ENCODE data around the gene TXNRD1.
"Not testable (repeated sequence)": the region's sequence is repeated elsewhere in the genome, so short reads cannot be mapped to it uniquely, and the experiment has no call there.

The TXNRD1 gene

GRCh38 chr12:104306943-104307654 is 91.5 kb downstream of the TXNRD1 start:
- no peak for DNase-seq

GRCh38 chr12:104307655-104308000 is 92.0 kb downstream of the TXNRD1 start:
- DNase-seq: no peak

GRCh38 chr12:104309446-104309993 is 93.9 kb downstream of the TXNRD1 start:
- DNase-seq: no peak

GRCh38 chr12:104310751-104311633 is 95.4 kb downstream of the TXNRD1 start:
- no peak for DNase-seq

GRCh38 chr12:104312202-104312601 is 96.6 kb downstream of the TXNRD1 start:
- DNase-seq: no peak

- no peak for DNase-seq
Measured at GRCh38 chr12:104312654-104313053, 97.1 kb downstream of the TXNRD1 start.

GRCh38 chr12:104313568-104314241 is 98.1 kb downstream of the TXNRD1 start:
- no peak for DNase-seq

GRCh38 chr12:104314242-104314614 is 98.6 kb downstream of the TXNRD1 start:
- DNase-seq: no peak

- DNase-seq: no peak
Measured at GRCh38 chr12:104315326-104316224, 100.0 kb downstream of the TXNRD1 start.

- no peak for DNase-seq
Measured at GRCh38 chr12:104316936-104317335, 101.4 kb downstream of the TXNRD1 start.

GRCh38 chr12:104317538-104318210 is 102.1 kb downstream of the TXNRD1 start:
- no peak for DNase-seq

- no peak for DNase-seq
Measured at GRCh38 chr12:104319028-104319427, 103.4 kb downstream of the TXNRD1 start.

- no peak for DNase-seq
Measured at GRCh38 chr12:104319918-104320626, 104.5 kb downstream of the TXNRD1 start.

GRCh38 chr12:104320627-104321024 is 105.0 kb downstream of the TXNRD1 start:
- no peak for DNase-seq

GRCh38 chr12:104321949-104322348 is 106.4 kb downstream of the TXNRD1 start:
- no peak for DNase-seq

GRCh38 chr12:104322533-104322932 is 107.0 kb downstream of the TXNRD1 start:
- not testable (repeated sequence) for DNase-seq

- no peak for DNase-seq
Measured at GRCh38 chr12:104323899-104324298, 108.3 kb downstream of the TXNRD1 start.

- not testable (repeated sequence) for DNase-seq
Measured at GRCh38 chr12:104328278-104328677, 112.7 kb downstream of the TXNRD1 start.

- DNase-seq: no peak
Measured at GRCh38 chr12:104328790-104329189, 113.2 kb downstream of the TXNRD1 start.

GRCh38 chr12:104329707-104330532 is 114.3 kb downstream of the TXNRD1 start:
- no peak for DNase-seq
